NOMO-1 treated with DMSO at 0.1 percent for 48 hours (cell line): ENCODE measurements around the gene CEP97.
"Not testable (repeated sequence)": the region's sequence is repeated elsewhere in the genome, so short reads cannot be mapped to it uniquely, and the experiment has no call there.

Source experiments
- DNase-seq: peaks from one replicate; lab custom pipeline; 2025; ENCODE audit not compliant: unreplicated experiment; lab: John Stamatoyannopoulos, UW

CEP97 gene

GRCh38 chr3:101701696-101702634, 22.4 kb upstream of the CEP97 start:
- no peak for DNase-seq

DNA sequence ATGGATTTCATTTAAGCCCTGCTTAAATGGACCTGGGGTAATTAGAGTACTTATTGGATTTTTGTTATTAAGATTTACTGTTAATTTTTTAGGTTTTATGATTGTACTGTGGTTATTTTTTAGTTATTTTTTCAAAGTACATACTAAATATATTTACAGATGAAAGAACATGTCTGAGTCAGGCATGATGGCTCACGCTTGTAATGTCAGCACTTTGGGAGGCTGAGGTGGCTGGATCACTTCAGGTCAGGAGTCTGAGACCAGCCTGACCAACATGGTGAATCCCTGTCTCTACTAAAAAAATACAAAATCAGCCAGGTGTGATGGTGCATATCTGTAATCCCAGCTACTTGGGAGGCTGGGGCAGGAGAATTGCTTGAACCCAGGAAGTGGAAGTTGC, 21.7 kb upstream of the CEP97 start:
- DNase-seq, result no peak

DNA sequence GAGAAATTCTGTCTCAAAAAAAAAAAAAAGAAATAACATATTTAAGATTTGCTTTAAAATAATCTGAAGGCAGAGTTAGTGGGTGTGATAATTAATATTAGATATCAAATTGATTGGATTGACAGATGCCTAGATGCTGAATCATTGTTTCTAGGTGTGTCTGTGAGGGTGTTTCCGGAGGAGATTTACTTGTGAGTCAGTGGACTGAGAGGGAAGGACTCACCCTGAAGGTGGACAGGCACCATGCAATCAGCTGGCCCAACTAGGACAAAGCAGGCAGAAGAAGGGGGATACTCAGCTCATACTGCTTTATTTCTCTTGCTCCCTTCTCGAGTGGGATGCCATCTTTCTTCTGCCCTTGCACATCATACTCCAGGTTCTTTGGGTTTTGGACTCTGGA, 21.2 kb upstream of the CEP97 start:
- DNase-seq, result no peak

GRCh38 chr3:101704639-101705038, 19.8 kb upstream of the CEP97 start:
- not testable (repeated sequence) for DNase-seq

DNA sequence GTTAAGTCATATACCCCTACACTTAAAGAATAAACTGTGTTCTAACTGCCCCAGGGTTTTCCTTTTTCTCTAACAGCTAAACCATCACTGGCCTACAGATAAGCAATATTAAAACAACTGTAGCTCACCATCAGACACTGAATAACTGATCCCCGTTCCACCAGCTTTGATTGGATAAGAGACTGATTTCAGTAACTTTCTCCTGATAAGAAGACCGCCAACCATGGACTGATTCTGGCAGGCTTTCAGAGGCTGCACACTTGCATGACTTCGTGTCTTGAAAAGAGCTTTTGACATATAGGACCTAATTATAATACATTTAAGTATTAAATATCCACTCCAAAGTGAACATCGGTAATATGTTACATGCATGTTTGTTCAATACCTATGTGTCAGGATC, 15.3 kb upstream of the CEP97 start:
- DNase-seq, result no peak

DNA sequence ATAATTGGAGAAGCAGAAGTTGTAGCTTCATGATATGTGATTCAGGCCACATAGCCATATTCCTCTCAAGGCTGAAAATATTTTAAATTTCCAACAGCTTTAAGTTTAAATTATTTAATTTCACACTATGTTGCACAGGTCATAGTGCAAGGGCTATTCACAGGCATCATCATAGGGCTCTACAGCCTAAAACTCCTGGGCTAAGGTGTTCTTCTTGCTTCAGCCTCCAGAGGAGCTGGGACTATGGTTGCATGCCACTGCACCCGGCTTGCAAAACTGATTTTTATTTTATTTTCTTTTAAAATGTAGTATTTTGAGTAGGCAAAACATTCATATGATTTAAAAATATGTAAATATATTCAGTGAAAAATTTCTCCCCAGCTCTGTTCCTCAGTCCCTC, 6.0 kb upstream of the CEP97 start:
- no peak for DNase-seq

GRCh38 chr3:101719604-101720185, 4.7 kb upstream of the CEP97 start:
- DNase-seq, result peak; percentile 36

DNA sequence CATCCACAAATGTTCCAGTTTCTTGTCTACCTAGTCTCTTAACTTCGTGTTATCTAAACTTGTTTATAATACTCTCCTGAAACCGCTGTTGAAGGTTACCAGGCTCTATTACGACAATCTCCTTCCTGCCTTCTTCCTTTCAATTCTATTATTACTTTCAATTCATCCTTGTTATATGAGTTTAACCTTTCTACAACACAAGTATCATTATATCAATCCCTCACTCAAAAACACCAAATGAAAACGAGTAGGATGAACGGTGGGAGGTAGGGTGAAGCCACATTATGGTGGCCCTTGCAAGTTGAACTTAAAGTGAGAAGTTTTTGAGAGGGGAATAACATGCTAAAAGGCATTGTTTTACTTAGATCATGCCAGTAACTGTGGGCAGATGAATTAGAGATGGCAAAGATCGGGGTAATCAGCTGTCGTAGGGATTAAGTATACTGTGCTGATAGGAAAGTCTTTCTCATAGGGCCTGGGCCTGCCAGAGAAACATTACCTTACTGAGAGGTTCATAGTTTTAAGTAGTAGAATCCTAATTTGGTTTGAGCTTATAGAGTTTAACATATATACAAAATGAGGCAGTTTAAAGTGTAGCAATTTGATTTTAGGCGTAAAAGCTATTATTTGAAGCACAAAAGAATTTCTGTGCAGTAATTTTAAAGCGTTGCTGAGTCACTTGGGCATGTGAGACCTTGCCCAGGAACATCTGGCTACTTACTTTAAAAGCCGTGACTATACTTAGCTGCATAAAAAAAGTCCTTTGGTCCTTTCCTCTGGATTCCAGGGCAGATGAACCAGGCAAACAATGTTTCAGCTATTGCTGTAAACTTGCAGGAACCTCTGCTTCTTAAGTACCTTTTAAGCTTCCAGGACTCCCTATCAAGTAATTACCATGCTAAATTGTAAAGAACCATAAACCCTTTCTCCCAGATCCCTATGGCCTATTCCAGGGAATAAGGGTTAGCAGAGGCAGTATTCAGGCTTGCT, 3.3 kb upstream of the CEP97 start:
- DNase-seq, result peak; percentile 40

- peak; percentile 84 for DNase-seq
Measured at GRCh38 chr3:101722394-101723173, 1.8 kb upstream of the CEP97 start.

- DNase-seq, result peak; percentile 7
Measured at GRCh38 chr3:101725194-101725889, 928 bp downstream of the CEP97 start.

DNA sequence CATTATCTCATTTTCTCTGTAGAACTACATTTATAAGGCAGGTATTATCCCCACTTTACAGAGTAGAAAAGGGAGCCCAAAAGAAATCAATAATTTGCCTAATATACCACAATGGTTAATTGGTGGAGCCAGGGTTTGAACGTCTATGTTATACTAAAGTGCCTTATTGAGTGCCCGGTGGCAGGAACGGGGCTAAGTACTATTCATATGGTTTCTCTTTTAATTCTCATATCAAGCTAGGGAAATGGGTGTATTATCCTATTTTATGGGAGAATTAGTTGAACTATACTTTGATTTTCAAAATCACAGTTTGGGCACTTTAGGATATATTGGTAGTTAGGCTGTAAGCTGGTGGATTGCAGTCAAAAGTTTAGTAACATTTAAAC, 1.5 kb downstream of the CEP97 start:
- no peak for DNase-seq

GRCh38 chr3:101729586-101729985, 5.2 kb downstream of the CEP97 start:
- DNase-seq, result no peak

DNA sequence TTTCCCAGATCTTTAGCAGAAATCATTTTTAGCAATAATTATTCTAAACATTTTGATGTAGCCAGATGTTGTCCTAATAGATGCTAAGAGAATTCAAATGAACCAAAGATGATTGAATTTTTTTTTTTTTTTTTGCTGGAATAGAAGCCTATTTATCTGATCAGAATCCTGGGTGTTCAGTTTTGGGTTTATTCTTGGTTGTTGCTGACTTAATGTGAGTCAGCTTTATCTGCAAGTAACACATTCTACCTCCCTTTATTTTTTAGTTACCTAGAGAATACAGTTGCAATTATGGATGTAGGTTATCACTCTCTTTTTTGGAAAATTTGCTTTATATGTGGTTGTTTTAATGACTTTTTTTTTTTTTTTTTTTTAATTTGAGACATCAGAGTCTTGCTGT, 6.4 kb downstream of the CEP97 start:
- no peak for DNase-seq

DNA sequence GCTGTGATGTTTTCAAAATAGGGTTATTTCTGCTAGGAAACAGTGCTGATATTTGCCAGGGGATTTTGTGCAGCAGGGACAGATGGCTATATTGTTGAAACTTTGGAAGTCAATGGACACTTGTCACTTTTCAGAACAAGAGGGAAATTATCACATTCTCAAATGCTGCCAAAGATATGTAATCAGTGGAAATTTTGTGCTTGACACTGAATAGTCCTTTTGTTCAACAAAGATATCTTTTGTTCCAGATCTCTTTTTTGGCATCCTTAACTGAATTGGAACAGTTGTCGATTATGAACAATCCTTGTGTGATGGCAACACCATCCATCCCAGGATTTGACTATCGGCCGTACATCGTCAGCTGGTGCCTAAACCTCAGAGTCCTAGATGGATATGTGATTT, 7.8 kb downstream of the CEP97 start:
- DNase-seq, result no peak

- DNase-seq, result no peak
Measured at GRCh38 chr3:101735833-101736232, 11.4 kb downstream of the CEP97 start.

- not testable (repeated sequence) for DNase-seq
Measured at GRCh38 chr3:101741914-101742313, 17.5 kb downstream of the CEP97 start.

GRCh38 chr3:101744811-101745210, 20.4 kb downstream of the CEP97 start:
- no peak for DNase-seq

DNA sequence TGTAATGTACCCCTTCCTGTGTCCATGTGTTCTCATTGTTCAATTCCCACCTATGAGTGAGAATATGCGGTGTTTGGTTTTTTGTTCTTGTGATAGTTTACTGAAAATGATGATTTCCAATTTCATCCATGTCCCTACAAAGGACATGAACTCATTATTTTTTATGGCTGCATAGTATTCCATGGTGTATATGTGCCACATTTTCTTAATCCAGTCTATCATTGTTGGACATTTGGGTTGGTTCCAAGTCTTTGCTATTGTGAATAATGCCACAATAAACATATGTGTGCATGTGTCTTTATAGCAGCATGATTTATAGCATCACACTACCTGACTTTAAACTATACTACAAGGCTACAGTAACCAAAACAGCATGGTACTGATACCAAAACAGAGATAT, 21.5 kb downstream of the CEP97 start:
- not testable (repeated sequence) for DNase-seq

DNA sequence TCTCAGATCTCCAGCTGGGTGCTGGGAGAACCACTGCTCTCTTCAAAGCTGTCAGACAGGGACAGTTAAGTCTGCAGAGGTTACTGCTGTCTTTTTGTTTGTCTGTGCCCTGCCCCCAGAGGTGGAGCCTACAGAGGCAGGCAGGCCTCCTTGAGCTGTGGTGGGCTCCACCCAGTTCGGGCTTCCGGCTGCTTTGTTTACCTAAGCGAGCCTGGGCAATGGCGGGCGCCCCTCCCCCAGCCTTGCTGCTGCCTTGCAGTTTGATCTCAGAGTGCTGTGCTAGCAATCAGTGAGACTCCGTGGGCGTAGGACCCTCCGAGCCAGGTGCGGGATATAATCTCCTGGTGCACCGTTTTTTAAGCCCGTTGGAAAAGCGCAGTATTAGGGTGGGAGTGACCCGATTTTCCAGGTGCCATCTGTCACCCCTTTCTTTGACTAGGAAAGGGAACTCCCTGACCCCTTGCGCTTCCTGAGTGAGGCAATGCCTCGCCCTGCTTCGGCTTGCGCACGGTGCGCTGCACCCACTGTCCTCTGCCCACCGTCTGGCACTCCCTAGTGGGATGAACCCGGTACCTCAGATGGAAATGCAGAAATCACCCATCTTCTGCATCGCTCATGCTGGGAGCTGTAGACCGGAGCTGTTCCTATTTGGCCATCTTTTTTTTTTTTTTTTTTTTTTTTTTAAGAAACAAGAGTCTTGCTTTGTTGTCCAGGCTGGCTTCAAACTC, 29.1 kb downstream of the CEP97 start:
- not testable (repeated sequence) for DNase-seq
